GM23338 (cell line): ENCODE results near the gene WT1. TPM values are rescaled to one million over a fixed set of nuclear protein-coding genes. Genes with fewer than 3 reads are reported as not detected.

ENCODE experiments used
- ATAC-seq: fragments of 200-7000 bp; cut with Tn5 transposase; 3 replicates; pipeline ENCODE4 v1.9.1; 2020
- DNase-seq: peaks from one replicate; pipeline ENCODE4 v3.0.0-alpha.2; 2015; ENCODE audit warnings: low spot score
- H2AFZ ChIP-seq: fragments of 200-600 bp; sonication (generic); 2 replicates; pipeline ENCODE4 v1.8.0; 2016; ENCODE audit warnings: antibody characterized with exemption, mild to moderate bottlenecking, moderate library complexity
- H3F3A ChIP-seq: fragments of 200-600 bp; sonication (generic); replicated peaks from 2 replicates; pipeline ENCODE4 v1.8.0; 2017; ENCODE audit warnings: antibody characterized with exemption, mixed run types, low read depth
- H3K27ac ChIP-seq: fragments of 200-600 bp; sonication (generic); 2 replicates; pipeline ENCODE4 v1.6.1; 2016; ENCODE audit warnings: low read depth
- H3K27me3 ChIP-seq: fragments of 200-600 bp; sonication (generic); 2 replicates; pipeline ENCODE4 v1.8.0; 2016; ENCODE audit warnings: mild to moderate bottlenecking, mixed run types, moderate library complexity; ENCODE audit not compliant: insufficient read depth
- H3K36me3 ChIP-seq: fragments of 200-600 bp; sonication (generic); 2 replicates; pipeline ENCODE4 v1.8.0; 2016; ENCODE audit warnings: mild to moderate bottlenecking; ENCODE audit not compliant: insufficient read depth
- H3K4me1 ChIP-seq: fragments of 200-600 bp; sonication (generic); 2 replicates; pipeline ENCODE4 v1.8.0; 2016; ENCODE audit warnings: mild to moderate bottlenecking, moderate library complexity; ENCODE audit not compliant: insufficient read depth
- H3K4me2 ChIP-seq: fragments of 200-600 bp; sonication (generic); 2 replicates; pipeline ENCODE4 v1.7.1; 2017; ENCODE audit warnings: mixed run types
- H3K4me3 ChIP-seq: fragments of 200-600 bp; sonication (generic); 2 replicates; pipeline ENCODE4 v1.6.1; 2016; ENCODE audit warnings: mixed run types
- H3K79me2 ChIP-seq: fragments of 200-600 bp; sonication (generic); replicated peaks from 2 replicates; pipeline ENCODE4 v1.8.0; 2017; ENCODE audit warnings: mild to moderate bottlenecking; ENCODE audit not compliant: insufficient read depth
- H3K9me2 ChIP-seq: fragments of 200-600 bp; sonication (generic); 2 replicates; pipeline ENCODE4 v1.8.0; 2017; ENCODE audit not compliant: insufficient read depth
- H4K20me1 ChIP-seq: fragments of 200-600 bp; sonication (generic); replicated peaks from 2 replicates; pipeline ENCODE4 v1.8.0; 2017; ENCODE audit warnings: mild to moderate bottlenecking; ENCODE audit not compliant: insufficient read depth
- H3K27ac Mint-ChIP-seq: 2 replicates; pipeline ENCODE4 v1.8.0; 2020; ENCODE audit warnings: inconsistent platforms, mild to moderate bottlenecking, moderate library complexity, mixed read lengths
- H3K27me3 Mint-ChIP-seq: 3 replicates; pipeline ENCODE4 v1.8.0; 2022; ENCODE audit warnings: low read depth, mild to moderate bottlenecking, moderate library complexity, mixed read lengths, inconsistent platforms; ENCODE audit not compliant: insufficient read depth, poor library complexity
- H3K36me3 Mint-ChIP-seq: 3 replicates; pipeline ENCODE4 v1.8.0; 2021; ENCODE audit warnings: low read depth, mild to moderate bottlenecking, inconsistent platforms, moderate library complexity, mixed read lengths
- H3K4me1 Mint-ChIP-seq: 3 replicates; pipeline ENCODE4 v1.8.0; 2020; ENCODE audit warnings: mild to moderate bottlenecking, inconsistent platforms, mixed read lengths
- H3K4me3 Mint-ChIP-seq: 3 replicates; pipeline ENCODE4 v1.8.0; 2021; ENCODE audit warnings: moderate library complexity, mild to moderate bottlenecking, inconsistent platforms, mixed read lengths
- H3K9me3 Mint-ChIP-seq: 3 replicates; pipeline ENCODE4 v1.8.0; 2020; ENCODE audit warnings: moderate library complexity, mild to moderate bottlenecking, inconsistent platforms, mixed read lengths
- CREB1 ChIP-seq: fragments of 250-450 bp; sonication (Bioruptor Pico); IDR thresholded peaks from 2 replicates; pipeline ENCODE4 v1.5.0; 2020; ENCODE audit warnings: low read depth, mild to moderate bottlenecking, moderate library complexity
- EZH2 ChIP-seq: fragments of 200-600 bp; sonication (generic); IDR thresholded peaks from one replicate; pipeline ENCODE4 v1.8.0; 2017; ENCODE audit warnings: antibody characterized with exemption, mild to moderate bottlenecking, low read depth; ENCODE audit not compliant: unreplicated experiment
- JUNB ChIP-seq: IDR thresholded peaks from one replicate; pipeline ENCODE4 v1.6.1; 2016; ENCODE audit warnings: antibody characterized with exemption; ENCODE audit not compliant: unreplicated experiment
- POLR2AphosphoS5 ChIP-seq: IDR thresholded peaks from 2 replicates; pipeline ENCODE4 v1.6.1; 2016; ENCODE audit warnings: antibody characterized with exemption, low read depth
- STAT1 ChIP-seq: IDR thresholded peaks from one replicate; pipeline ENCODE4 v1.6.1; 2016; ENCODE audit warnings: antibody characterized with exemption; ENCODE audit not compliant: unreplicated experiment
- polyA plus RNA-seq: library from polyadenylated mRNA; unstranded; fragments of >200 nt; fragmentation: Nextera tagmentation; extraction: Ambion mirVana; gene quantifications from 2 replicates; pipeline ENCODE4 v1.2.1, GENCODE V29; 2016
- total RNA-seq: library from RNA; depleted of rRNA; stranded (reverse); fragments of >200 nt; shearing (Covaris generic); gene quantifications from 2 replicates; pipeline ENCODE4 v1.2.3, GENCODE V29; 2014
- TF ChIP-seq, protein P1 (sequence below): fragments of 250-450 bp; sonication (Bioruptor Pico); IDR thresholded peaks from 2 replicates; pipeline ENCODE4 v1.5.0; 2020; ENCODE audit warnings: mild to moderate bottlenecking, moderate library complexity
- TF ChIP-seq, protein P2 (sequence below), 2 experiments: fragments of 200-600 bp in 1 of 2; sonication (generic) in 1 of 2; conservative IDR thresholded peaks; 2 replicates each; pipeline versions ENCODE4 v1.5.1 to v1.6.1; 2016 to 2017; ENCODE audit warnings: antibody characterized with exemption in 2 of 2, low read depth in 2 of 2, mild to moderate bottlenecking in 2 of 2, moderate library complexity in 1 of 2

Gene WT1
- total and polyA plus RNA-seq, 2 experiments from 2014 or later, result 0.21 TPM; not detected in 1

GRCh38 chr11:32387411-32387810, 47.9 kb downstream of the WT1 start (continued):
- TF ChIP-seq, protein P1, sequence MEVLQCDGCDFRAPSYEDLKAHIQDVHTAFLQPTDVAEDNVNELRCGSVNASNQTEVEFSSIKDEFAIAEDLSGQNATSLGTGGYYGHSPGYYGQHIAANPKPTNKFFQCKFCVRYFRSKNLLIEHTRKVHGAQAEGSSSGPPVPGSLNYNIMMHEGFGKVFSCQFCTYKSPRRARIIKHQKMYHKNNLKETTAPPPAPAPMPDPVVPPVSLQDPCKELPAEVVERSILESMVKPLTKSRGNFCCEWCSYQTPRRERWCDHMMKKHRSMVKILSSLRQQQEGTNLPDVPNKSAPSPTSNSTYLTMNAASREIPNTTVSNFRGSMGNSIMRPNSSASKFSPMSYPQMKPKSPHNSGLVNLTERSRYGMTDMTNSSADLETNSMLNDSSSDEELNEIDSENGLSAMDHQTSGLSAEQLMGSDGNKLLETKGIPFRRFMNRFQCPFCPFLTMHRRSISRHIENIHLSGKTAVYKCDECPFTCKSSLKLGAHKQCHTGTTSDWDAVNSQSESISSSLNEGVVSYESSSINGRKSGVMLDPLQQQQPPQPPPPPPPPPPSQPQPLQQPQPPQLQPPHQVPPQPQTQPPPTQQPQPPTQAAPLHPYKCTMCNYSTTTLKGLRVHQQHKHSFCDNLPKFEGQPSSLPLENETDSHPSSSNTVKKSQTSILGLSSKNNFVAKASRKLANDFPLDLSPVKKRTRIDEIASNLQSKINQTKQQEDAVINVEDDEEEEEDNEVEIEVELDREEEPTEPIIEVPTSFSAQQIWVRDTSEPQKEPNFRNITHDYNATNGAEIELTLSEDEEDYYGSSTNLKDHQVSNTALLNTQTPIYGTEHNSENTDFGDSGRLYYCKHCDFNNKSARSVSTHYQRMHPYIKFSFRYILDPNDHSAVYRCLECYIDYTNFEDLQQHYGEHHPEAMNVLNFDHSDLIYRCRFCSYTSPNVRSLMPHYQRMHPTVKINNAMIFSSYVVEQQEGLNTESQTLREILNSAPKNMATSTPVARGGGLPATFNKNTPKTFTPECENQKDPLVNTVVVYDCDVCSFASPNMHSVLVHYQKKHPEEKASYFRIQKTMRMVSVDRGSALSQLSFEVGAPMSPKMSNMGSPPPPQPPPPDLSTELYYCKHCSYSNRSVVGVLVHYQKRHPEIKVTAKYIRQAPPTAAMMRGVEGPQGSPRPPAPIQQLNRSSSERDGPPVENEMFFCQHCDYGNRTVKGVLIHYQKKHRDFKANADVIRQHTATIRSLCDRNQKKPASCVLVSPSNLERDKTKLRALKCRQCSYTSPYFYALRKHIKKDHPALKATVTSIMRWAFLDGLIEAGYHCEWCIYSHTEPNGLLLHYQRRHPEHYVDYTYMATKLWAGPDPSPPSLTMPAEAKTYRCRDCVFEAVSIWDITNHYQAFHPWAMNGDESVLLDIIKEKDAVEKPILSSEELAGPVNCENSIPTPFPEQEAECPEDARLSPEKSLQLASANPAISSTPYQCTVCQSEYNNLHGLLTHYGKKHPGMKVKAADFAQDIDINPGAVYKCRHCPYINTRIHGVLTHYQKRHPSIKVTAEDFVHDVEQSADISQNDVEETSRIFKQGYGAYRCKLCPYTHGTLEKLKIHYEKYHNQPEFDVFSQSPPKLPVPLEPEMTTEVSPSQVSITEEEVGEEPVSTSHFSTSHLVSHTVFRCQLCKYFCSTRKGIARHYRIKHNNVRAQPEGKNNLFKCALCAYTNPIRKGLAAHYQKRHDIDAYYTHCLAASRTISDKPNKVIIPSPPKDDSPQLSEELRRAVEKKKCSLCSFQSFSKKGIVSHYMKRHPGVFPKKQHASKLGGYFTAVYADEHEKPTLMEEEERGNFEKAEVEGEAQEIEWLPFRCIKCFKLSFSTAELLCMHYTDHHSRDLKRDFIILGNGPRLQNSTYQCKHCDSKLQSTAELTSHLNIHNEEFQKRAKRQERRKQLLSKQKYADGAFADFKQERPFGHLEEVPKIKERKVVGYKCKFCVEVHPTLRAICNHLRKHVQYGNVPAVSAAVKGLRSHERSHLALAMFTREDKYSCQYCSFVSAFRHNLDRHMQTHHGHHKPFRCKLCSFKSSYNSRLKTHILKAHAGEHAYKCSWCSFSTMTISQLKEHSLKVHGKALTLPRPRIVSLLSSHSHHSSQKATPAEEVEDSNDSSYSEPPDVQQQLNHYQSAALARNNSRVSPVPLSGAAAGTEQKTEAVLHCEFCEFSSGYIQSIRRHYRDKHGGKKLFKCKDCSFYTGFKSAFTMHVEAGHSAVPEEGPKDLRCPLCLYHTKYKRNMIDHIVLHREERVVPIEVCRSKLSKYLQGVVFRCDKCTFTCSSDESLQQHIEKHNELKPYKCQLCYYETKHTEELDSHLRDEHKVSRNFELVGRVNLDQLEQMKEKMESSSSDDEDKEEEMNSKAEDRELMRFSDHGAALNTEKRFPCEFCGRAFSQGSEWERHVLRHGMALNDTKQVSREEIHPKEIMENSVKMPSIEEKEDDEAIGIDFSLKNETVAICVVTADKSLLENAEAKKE (CRISPR knock-in tag), result no peak
- TF ChIP-seq JUNB, result no peak

DNA sequence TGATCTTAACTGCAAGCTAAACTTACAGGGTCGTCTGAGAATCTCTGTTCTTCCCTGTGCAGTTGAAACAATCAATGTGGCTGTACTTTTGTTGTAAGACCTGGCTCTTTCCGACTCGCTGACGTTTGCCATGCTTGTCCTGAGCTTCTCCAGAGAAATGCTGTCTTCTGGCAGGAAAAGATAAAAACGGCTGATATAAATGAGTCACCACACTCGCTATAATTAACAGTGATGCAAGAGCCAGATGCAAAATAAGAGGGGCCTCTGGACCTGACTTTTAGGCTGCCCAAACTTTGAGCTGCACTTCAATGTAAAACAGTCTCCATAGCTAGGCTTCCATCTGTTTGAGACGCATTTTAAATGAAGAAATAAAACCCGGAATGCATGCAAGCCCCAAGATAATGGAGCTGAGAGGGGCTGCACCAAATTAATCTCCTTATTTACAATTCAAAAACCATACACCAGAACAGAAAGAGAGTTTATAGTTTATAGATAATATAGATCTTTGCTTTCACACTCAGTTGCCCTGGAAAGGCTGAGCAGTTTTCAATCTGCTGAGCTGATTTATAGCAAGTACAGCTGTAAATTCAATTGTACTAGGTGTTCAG, 48.5 kb downstream of the WT1 start:
- Histone ChIP-seq H3K79me2 (no peaks in the 10 kb centered on the region), H3K27me3 (0 out of 2 replicates have a peak, but pooled peaks cover 3% of the 10 kb centered on the region), H3K36me3 (no peaks in the 10 kb centered on the region), H3K27ac (no peak overlapping the region), H3F3A (no peaks in the 10 kb centered on the region), H3K4me1 (peaks cover 9% of the 10 kb centered on the region; the same call in 1 of the 2 replicates), H3K9me2 (no peaks in the 10 kb centered on the region), H2AFZ (peak overlapping the region; percentile 44), H3K4me3 (no peak overlapping the region), H4K20me1 (no peaks in the 10 kb centered on the region), H3K4me2 (no peak overlapping the region)
- no peaks in the 10 kb centered on the region for H3K36me3 Mint-ChIP-seq
- no peaks in the 10 kb centered on the region for H3K9me3 Mint-ChIP-seq
- no peak overlapping the region for H3K4me3 Mint-ChIP-seq
- peaks cover 12% of the 10 kb centered on the region for H3K4me1 Mint-ChIP-seq
- H3K27me3 Mint-ChIP-seq, result peaks cover 5% of the 10 kb centered on the region
- no peak for ATAC-seq
- DNase-seq, result no peak
- H3K27ac Mint-ChIP-seq, result no peak overlapping the region
- TF ChIP-seq STAT1, result no peak
- no peak for TF ChIP-seq POLR2AphosphoS5
- TF ChIP-seq, protein P2, sequence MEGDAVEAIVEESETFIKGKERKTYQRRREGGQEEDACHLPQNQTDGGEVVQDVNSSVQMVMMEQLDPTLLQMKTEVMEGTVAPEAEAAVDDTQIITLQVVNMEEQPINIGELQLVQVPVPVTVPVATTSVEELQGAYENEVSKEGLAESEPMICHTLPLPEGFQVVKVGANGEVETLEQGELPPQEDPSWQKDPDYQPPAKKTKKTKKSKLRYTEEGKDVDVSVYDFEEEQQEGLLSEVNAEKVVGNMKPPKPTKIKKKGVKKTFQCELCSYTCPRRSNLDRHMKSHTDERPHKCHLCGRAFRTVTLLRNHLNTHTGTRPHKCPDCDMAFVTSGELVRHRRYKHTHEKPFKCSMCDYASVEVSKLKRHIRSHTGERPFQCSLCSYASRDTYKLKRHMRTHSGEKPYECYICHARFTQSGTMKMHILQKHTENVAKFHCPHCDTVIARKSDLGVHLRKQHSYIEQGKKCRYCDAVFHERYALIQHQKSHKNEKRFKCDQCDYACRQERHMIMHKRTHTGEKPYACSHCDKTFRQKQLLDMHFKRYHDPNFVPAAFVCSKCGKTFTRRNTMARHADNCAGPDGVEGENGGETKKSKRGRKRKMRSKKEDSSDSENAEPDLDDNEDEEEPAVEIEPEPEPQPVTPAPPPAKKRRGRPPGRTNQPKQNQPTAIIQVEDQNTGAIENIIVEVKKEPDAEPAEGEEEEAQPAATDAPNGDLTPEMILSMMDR (conservative IDR thresholded peaks at IDR 0.05; ENCODE audit: low read depth in 2 of 2), result no peak
- TF ChIP-seq JUNB, result no peak
- no peak for TF ChIP-seq CREB1 (CRISPR knock-in tag)
- TF ChIP-seq EZH2, result no peak
- TF ChIP-seq, protein P1 (CRISPR knock-in tag), result no peak
